Stromal cell of bone marrow (primary cell): Measurements from ENCODE around the gene SLC2A6.

Experiments used
- DNase-seq: peaks from one replicate; pipeline ENCODE4 v3.0.0-alpha.2; 2012; ENCODE audit warnings: low read depth

SLC2A6 gene

DNA sequence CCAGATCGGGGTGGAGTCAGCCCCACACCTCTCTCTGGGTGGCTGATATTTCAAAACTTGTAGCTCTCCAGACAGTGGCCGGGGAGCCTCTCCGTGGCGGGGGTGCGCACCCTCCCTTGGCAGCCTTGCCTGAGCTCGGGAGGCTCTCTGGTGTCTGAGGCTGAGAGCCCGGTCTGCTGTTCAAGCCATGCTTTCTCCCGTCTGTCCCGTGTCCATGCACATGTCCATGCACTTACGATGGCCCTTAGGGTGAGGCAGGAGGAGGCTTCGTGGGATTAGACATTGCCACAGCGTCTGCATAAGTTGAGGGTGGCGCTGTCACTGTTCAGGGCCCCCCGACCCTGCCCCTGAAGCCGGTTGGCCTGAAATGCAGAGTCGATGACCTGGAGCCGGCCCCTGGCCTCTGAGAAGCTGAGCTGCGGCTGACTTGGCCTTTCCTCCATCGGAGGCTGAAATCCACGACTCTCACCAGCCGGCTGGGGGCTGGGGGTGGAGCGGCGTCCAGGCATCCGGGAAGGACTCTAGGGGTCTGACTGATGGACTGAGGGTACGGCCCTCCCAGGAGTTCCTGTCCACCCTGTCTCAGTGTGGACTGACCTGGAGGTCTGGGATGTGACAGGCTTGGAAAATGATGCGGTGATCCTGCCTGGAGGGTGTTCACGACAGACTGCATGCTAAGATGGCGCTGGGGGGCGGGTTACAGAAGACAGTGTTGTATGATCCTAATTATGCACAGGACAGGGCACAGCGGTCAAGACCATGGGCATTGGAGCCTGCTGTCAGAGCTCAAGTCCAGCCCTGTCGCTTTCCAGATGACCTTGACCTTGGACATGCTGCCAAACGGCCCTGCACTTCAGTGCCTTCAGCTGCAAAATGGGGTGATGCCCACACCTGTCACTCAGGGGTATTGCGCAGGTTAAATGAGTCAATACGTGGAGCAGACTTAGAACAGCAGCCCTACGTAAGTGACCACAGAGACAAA is 18.3 kb upstream of the SLC2A6 start:
- DNase-seq, result no peak

DNA sequence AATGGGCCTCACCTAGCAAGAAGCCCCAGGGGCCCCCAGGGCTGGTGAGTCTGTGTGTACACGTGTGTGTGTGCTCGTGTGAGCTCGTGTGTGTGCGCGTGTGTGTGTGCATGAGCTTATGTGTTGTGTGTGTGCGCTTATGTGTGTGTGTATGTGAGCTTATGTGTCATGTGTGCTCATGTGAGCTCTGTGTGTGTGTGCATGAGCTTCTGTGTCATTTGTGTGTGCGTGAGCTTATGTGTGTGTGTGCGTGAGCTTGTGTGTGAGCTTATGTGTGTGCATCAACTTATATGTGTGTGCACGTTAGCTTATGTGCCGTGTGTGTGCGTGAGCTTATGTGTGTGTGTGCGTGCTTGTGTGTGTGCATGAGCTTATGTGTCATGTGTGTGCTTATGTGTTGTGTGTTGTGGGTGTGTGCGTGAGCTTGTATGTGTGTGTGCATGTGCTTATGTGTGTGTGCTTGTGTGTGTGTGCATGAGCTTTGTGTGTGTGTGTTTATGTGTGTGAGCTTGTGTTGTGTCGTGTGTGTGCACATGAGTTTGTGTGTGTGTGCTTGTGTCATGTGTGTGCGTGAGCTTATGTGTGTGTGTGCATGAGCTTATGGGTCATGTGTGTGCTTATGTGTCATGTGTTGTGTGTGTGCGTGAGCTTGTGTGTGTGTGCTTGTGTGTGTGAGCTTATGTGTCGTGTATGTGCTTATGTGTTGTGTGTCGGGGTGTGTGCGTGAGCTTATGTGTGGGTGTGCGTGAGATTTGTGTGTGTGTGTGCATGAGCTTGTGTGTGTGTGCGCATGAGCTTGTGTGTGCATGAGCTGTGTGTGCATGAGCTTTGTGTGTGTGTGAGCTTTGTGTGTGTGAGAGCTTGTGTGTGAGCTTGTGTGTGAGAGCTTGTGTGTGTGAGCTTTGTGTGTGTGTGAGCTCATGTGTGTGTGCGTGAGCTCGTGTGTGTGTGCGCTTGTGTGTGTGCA is 16.7 kb upstream of the SLC2A6 start:
- no peak for DNase-seq

DNA sequence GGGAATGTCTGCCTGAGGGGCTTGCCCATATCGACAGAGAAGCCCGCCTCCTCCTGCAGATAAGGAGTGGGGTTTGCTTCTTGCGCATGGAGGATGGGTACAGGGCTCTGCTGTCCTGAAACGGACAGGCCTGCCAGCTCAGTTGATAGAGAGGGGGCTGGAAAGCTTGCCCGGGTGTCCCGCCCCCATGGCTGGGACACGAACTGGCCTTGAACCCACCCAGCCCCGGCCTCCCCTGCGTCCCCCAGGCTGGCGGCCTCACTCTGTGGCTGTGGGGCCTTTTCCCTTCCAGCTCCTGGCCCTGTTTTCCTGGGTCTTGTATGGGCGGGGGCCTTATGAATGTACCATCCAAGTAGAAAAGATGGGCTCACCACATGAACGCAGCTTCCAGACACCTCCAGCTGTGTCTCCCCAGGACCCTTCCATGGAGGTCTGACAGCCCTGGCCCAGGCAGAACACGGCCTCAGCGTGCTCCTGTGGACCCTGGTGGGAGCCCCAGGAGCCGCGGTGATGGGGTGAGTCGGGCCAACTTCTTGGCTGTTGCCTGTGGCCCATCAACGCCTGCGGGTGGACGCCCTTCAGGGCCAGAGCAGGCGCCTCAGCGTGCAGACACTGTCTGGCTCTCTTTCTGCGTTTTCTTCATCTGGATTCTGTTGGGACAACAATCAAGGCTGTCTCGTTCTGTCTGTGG is 15.9 kb upstream of the SLC2A6 start:
- no peak for DNase-seq

DNA sequence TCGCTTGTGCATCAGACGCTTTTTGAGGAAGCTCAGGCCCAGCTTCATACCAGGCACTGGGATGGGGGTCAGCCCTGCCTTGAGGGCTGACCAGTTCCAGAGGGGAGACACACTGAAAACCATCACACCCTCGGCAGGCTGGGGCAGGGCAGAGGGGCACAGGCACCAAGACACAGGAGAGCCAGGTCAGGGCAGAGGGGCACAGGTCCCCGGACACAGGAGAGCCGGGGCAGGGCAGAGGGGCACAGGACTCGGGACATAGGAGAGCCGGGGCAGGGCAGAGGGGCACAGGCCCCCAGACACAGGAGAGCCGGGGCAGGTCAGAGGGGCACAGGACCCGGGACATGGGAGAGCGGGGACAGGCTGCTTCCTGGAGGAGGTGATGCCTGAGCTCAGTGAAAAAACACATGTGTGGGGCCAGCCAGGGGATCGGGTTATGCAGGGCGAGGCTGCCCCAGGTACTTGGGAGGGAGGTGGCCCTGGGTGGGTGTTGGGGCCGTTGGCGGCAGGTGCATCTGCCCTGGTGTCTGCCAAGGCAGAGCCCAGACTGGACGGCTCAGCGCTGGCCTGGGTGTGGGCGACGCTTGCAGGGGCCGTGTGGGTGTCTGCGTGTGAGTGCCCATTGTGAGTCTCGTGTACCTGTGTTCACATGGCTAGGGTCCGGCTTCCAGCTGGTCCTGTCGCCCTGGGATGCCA is 15.1 kb upstream of the SLC2A6 start:
- no peak for DNase-seq

DNA sequence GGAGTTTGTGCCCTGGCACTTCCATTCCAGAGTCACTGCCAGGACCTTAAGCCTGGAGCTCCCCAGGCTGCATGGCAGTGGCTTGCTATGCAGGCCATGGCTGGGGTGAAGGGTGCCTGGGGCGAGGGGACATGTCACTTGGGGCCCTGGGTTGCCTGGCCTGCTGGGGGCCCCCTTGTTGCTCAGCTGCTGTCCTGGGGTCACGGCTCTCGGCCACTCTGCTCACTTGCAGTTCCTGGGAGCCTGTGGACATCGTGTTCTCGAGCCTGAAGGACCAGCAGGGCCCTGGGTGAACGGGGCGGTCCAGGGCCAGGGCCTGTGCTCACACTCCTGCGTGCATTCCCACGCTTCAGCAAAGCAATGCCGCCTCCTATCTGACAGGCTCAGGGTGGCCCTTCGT is 14.5 kb upstream of the SLC2A6 start:
- DNase-seq, result no peak

DNA sequence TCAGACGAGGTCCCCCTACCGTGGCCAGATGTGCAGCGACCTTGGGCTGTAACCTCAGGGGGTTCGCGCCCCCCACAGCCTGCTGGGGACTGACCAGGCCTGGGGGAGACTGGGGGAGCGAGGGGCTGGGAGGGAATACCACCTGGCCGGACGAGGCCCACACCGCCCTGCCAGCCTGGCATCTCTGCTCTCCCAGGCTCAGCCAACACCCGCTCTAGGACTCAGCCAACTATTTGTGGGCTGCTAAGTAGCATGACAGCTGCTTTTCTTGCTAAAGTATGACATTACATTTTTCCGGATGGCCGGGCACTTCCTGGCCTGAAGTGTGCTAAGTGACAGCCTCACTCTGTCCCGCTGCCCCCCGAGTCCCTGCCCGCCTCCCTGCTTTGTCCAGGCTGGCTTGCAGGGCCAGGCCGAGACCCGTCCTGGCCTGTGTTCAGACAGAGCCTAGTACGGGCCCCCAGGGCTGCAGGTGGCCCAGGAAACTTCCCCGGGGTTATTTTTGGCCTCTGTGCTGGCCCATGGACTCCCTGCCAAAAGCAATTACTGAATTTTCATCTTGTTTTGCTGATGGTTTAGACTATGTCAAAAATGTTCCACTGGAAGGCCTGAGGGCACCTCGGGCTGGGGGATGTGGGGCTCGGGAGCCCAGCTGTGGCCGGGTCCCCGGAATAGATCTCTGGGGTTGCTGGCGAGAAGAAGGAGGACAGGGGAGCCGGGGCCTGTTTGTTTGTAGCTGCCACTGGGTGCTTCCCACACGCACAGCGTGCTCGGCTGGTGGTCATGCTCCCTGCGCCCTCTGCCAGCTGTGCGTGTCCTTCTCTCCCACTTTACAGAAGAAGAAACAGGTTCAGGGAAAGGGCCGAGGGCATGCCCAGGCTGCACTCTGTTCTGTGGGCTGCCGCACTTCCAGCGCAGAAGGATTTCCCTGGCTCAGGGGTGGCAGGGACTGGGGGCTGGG is 13.4 kb upstream of the SLC2A6 start:
- no peak for DNase-seq

DNA sequence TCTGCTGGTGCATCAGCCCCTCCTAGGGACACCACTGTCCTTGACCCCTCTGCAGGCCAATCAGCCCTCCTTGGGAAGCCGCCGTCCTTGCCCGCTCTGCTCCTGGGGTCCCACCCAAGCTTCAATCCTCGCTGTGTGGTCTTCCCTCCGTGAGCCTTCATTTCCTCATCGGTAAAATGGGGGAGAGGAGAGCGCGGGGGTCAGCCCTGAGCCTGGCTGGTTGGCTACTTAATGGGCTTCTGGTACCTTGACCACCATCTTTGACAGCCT is 12.7 kb upstream of the SLC2A6 start:
- DNase-seq, result no peak

DNA sequence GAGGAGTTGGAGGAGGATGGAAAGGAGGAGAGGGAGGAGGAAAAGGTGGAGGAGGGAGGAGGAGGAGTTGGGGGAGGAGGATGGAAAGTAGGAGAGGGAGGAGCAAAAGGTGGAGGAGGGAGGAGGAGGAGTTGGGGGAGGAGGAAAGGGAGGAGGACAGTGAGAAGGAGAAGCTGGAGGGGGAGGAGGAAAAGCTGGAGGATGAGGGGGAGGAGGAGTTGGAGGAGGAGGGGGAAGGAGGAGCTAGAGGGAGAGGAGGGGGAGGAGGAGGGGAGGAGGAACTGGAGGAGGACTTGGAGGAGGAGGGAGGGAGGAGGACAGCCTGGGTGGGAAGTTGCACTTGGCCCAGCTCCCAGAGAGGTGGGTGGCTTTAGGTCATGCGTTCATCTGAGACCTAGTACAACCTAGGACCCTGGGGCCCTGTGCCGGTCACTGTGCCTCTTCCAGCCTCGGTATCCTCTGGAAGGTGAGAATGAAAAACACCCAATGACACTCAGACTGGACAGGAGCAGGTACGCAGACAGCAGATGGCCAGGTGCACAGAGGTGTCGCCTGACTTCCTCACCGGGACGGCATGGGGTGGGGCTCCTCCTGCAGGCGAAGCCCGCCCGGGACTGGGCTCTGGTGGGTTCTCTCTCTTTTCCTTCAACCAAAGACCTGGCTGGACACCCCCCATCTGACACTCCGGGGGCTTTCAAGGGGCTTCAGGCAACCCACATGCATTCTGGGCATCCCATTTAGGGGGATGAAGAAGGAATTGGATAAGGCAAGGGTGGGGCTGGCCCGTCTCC is 12.2 kb upstream of the SLC2A6 start:
- DNase-seq, result no peak

DNA sequence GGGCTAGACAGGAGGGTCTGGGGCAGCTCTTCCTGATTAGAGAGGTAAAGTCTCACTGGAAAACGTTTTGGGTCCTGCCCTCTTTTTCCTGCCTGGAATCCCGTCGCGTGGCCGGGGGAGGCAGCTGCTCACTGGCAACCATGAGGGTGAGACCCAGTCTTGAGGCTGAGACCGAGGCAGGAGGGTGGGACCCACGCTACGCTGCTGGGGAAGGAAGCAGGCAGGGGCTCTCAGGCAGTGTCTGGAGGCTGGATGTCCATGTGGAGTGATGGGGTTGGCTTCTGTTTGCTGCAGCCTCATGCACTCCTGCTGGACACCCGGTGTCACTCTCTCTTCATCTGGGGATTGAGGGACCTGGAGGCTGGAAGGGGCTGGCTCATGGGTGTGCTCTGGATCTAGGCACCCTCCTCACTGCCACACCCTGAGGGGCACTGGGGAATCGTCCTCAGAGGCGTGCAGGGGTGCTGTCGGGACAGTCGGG is 11.3 kb upstream of the SLC2A6 start:
- no peak for DNase-seq

DNA sequence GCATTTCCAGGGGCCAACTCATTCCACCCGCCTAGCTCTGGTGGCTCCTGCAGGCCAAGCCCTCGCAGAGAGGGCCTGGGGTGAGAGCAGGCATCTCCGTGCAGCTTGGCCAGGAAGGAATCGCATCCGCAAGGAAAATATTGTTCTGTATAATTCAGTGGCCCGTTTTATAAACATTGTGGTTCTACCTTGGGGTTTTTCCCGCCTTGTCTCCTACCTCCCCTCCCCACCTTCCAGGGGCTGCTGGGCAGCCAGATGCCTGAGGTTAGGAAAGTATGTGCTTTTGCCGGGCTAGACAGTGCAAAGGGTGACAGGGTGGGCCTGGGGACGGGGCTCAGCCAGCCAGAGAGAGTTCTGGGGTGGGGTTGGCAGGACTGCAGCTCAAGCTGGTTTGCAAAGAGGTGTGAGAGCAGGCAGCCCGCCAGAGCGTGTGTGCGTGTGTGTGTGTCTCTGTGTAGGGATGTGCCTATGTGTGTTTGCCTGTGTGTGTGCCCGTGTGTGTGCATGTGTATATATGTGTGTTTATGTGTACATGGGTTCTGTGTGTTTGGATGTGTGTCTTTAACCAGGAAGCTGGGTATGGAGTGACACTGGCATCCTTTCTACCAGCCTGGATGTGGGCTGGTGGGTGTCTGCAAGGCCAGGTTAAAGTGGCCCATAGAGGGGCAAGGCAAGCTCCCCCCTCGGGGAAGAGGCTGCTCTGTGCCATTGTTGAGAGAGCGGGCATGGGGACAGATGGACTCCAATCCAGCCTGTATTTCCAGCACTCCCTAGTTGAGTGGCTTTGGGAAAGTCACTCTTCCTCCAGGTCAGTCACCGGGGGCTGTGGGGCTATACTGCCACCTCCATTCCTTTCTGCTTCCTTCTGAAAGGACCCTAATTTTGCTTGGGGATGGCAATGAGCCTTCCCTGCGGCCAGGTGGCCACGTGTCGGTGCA is 10.6 kb upstream of the SLC2A6 start:
- DNase-seq, result no peak

DNA sequence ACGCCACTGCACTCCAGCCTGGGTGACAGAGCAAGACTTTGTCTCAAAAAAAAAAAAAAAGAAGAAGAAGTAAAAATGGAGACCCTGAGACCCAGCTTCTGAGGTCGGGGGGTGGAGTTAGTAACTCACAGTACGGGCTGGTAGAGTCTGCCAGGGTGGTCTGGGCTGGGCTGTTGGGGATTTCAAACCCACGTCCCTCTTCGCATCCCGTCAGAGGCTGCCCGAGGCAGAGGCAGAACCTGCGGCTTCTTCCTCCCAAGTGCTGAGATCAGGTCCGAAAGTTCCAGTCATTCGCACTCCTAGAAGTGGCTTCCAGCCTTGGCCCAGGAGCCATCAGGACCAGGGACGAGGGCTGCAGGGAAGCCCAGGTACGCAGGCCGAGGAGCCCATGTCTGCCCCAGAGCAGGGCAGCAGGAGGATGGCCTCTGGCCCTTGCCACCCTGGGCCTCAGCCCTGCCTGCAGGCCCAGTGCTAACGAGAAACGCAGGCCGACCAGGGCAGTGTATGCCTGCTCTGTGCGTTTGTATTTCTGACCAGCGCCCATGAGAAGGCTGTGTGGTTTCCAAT is 9.9 kb upstream of the SLC2A6 start:
- no peak for DNase-seq

DNA sequence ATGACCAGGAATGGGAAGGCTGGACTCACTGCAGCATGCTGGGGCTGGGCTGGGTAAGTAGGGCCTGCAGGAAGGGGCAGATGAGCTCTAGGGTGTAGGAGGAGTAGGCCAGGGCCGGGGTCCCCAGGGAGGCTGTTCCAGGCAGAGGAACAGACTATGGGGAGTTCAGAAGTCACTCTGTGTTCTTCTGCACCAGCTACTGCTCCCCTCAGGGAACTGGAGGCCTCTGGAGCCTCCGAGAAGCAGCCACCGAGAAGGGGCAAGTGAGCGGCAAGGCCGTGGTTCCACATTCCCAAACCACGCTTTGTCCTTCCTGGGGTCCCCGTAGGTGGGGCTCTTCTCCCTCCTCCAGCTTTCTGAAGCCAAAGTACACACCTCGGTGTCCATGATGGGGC is 8.4 kb upstream of the SLC2A6 start:
- no peak for DNase-seq

DNA sequence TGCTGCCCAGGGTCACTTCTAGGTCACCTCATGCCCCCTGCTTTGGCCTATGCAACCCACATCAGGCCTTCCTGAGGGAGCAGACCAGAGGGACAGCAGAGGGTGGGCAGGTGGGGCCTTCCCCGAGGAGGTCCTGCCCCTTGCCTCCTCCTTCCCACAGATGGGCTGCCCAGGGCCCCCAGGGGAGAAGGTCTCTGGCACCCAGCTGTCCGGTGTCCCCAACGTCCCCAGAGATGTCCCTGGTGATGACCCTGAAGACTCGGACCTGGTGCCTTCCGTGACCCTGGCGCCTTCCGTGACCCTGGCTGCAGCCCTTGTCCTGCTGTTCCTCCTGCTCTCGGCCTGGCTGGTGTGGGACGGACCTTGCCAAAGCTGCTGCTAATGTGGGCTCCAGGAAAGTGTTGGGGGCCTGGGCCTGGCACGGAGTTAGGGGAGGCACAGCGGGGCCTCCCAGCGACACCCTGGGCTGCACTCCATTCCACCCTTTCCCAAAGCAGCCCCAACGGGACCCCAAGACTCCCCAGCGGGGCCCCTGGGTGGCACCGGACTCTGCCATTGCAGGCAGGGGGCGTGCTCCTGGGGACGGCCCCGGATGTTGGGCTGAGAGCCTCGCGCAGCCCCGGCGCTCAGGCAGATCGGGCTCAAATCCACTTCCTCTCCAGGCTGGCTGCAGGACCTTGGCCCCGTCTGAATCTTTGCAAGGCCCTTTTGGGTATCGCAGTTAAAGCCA is 6.8 kb upstream of the SLC2A6 start:
- no peak for DNase-seq

DNA sequence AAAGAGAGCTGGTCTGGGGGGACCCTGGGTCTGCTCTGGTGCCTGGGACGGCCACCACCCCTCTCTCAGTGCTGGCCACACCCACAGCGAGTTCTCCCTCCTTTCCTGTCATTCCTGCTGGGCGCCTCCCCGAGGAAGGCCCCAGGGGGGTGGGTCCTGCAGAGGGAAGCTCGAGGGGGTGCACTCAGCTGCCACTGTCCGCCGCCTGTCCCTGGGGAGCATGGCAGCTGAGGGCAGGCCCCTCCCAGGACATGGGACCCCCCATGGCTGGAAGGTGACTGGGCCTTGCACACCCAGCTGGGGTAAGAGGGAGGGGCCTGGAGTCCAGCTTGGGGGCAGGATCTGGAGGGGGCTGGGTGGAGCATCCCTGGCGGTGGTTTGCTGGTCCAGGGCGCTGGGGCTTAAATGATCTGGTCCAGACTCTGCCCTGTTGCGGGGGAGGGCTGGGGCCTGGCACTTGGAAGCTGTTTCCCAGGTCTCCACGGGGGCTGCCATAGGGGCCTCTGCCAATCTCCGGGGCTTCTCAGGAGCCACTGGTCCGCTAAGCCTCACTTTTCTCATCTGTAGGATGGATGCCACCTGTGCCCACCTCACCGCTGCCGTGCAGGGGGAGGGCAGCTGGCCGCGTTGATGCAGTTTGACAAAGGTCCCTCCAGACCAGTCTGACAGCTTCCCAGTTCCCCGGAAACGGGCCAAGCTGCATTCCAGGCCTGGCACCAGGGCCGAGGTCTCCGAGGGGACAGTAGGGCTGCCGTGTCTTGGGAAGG is 6.0 kb upstream of the SLC2A6 start:
- DNase-seq, result no peak

DNA sequence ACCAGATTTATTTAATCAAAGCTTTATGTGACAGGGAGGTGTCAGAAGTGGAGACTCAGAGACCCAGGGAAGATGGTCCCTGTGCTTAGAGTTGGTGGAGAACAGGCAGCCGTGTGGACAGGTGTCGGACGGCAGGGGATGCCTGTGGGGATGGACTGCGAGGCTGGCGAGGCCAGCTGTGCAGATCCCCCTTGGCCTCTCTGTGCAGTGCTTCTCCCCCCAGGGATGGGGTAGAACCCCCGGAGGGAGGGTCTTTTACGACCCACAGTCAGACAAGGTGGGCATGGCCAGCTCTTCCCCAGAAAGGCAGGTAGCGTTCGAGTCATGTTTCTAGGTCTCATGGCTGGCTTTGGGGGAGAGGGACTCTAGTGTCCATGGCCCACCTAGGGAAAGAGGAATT is 4.7 kb upstream of the SLC2A6 start:
- no peak for DNase-seq

DNA sequence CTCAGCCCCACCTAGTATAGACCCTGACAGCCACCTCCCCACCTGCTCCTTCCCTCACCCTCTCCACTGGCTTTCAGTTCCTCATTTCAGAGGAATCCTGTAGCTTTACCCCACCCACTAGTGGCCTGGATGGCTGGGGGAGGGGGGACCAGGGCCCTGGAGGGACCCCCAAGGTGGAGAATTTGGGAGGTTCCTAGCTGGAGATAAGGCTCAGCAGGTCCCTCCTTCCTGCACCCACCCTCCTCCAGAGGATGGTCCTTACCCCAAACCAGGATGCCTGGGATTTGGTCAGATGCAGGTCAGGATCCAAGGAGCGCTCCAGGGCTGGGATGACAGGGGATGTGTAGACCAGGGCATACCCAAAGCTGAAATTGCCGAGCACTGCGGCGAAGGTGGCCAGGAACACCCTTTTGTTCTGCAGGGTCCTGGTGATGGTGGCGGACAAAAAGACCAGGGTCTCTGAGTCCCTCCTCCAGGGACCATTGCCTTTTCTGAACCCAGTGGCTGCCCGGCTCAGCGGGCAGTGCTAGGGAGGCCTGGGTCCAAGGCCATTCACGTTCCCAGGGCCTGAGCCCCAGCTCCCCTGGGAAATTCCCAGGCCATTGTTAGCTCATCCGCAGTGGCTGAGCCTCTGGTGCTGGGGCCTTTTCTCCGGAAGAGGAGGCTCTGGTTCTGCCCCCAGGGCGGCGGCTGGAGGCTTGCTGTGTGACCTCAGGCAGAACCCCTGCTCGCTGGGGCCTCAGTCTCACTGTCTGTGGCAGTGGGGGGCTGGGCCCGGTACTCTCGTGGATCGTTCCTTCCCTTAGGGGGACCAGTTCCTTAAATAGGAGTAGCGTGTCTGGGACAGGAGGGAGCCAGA is 678 bp downstream of the SLC2A6 start:
- no peak for DNase-seq
